SK-N-SH (cell line): ENCODE results near the gene MAGEB4. TPM values are rescaled to one million over a fixed set of nuclear protein-coding genes. Genes with fewer than 3 reads are reported as not detected.

Experiments
- CTCF ChIA-PET: fragments of 300-600, 350-600 bp; formaldehyde crosslinking; extraction: SDS; loops from one replicate; lab custom pipeline; 2021; lab: Yijun Ruan, JAX
- POLR2A ChIA-PET: fragments of 350-600 bp; sonication (Branson Sonifier 250); formaldehyde crosslinking; extraction: SDS; loops from one replicate; lab custom pipeline; 2020; ENCODE audit warnings: antibody characterized with exemption, inconsistent platforms; lab: Yijun Ruan, JAX
- DNase-seq: peaks from one replicate; pipeline ENCODE4 v3.0.0; 2012
- H2AFZ ChIP-seq: fragments of 200-600 bp; sonication (generic); 2 replicates; pipeline ENCODE4 v1.8.1; 2016; ENCODE audit warnings: antibody characterized with exemption, mild to moderate bottlenecking, low read depth
- H3F3A ChIP-seq: fragments of 200-600 bp; sonication (generic); replicated peaks from 2 replicates; pipeline ENCODE3; 2016; ENCODE audit warnings: antibody characterized with exemption, mild to moderate bottlenecking; ENCODE audit not compliant: insufficient read depth
- H3K27ac ChIP-seq, 2 experiments: fragments of 200-500 bp in 1 of 2; fragments of 200-600 bp in 1 of 2; sonication (Bioruptor generic) in 1 of 2; sonication (generic), shearing (Covaris generic) in 1 of 2; 2 replicates each; pipeline versions ENCODE4 v1.5.1 to v1.6.1; 2014 to 2016; ENCODE audit warnings: low read depth in 2 of 2, inconsistent platforms in 1 of 2, low read length in 1 of 2, mild to moderate bottlenecking in 1 of 2, mixed read lengths in 1 of 2
- H3K27me3 ChIP-seq: fragments of 200-600 bp; sonication (generic), shearing (Covaris generic); 2 replicates; pipeline ENCODE4 v1.6.1; 2016; ENCODE audit warnings: mixed run types; ENCODE audit not compliant: insufficient read depth
- H3K36me3 ChIP-seq, 2 experiments: fragments of 200-500 bp in 1 of 2; fragments of 200-600 bp in 1 of 2; sonication (Bioruptor generic) in 1 of 2; sonication (generic) in 1 of 2; replicated peaks in 1 of 2; 2 replicates each; pipeline versions ENCODE3 to v1.5.1; 2014 to 2016; ENCODE audit warnings: low read length in 1 of 2, mild to moderate bottlenecking in 1 of 2; ENCODE audit not compliant: insufficient read depth in 2 of 2, control insufficient read depth in 1 of 2
- H3K4me1 ChIP-seq, 2 experiments: fragments of 200-500 bp in 1 of 2; fragments of 200-600 bp in 1 of 2; sonication (Bioruptor generic) in 1 of 2; sonication (generic), shearing (Covaris generic) in 1 of 2; 2 replicates each; pipeline versions ENCODE4 v1.5.1 to v1.6.1; 2014 to 2016; ENCODE audit warnings: low read depth in 1 of 2, low read length in 1 of 2, mixed run types in 1 of 2; ENCODE audit not compliant: insufficient read depth in 2 of 2, control insufficient read depth in 1 of 2
- H3K4me2 ChIP-seq: fragments of 200-600 bp; sonication (generic), shearing (Covaris generic); 2 replicates; pipeline ENCODE4 v1.6.1; 2017; ENCODE audit warnings: mixed run types
- H3K4me3 ChIP-seq, 2 experiments: fragments of 200-500 bp in 1 of 2; fragments of 200-600 bp in 1 of 2; sonication (Bioruptor generic) in 1 of 2; sonication (generic), shearing (Covaris generic) in 1 of 2; 2 replicates each; pipeline versions ENCODE4 v1.5.1 to v1.8.1; 2014 to 2016; ENCODE audit warnings: low read depth in 2 of 2, inconsistent platforms in 1 of 2, low read length in 1 of 2, mild to moderate bottlenecking in 1 of 2, mixed read lengths in 1 of 2, moderate library complexity in 1 of 2
- H3K79me2 ChIP-seq: fragments of 200-600 bp; sonication (generic); 2 replicates; pipeline ENCODE4 v1.8.1; 2017; ENCODE audit warnings: mild to moderate bottlenecking; ENCODE audit not compliant: insufficient read depth
- H3K9ac ChIP-seq: fragments of 200-600 bp; sonication (generic); 2 replicates; pipeline ENCODE4 v1.6.1; 2017; ENCODE audit warnings: mixed run types
- H3K9me2 ChIP-seq: fragments of 200-600 bp; sonication (generic); 2 replicates; pipeline ENCODE4 v1.6.1; 2017; ENCODE audit warnings: mixed run types
- H3K9me3 ChIP-seq: fragments of 200-600 bp; sonication (generic); 2 replicates; pipeline ENCODE4 v1.6.1; 2017; ENCODE audit warnings: mixed run types, mild to moderate bottlenecking, moderate library complexity
- H4K20me1 ChIP-seq: fragments of 200-600 bp; sonication (generic); 2 replicates; pipeline ENCODE4 v1.6.1; 2017; ENCODE audit warnings: mild to moderate bottlenecking, mixed run types; ENCODE audit not compliant: insufficient read depth
- CHD2 ChIP-seq: fragments of 150-350 bp; IDR thresholded peaks from 2 replicates; pipeline ENCODE4 v1.6.1; 2018; ENCODE audit warnings: low read length; ENCODE audit not compliant: partially characterized antibody
- ELF1 ChIP-seq: IDR thresholded peaks from 2 replicates; pipeline ENCODE4 v1.4.0; 2012
- GABPA ChIP-seq: IDR thresholded peaks from 2 replicates; pipeline ENCODE4 v1.4.0; 2012; ENCODE audit warnings: low read depth, mild to moderate bottlenecking
- GATA2 ChIP-seq: sonication (generic); formaldehyde crosslinking; IDR thresholded peaks from 2 replicates; pipeline ENCODE4 v1.5.0; 2020; ENCODE audit warnings: mild to moderate bottlenecking, missing genetic modification reagents
- JUND ChIP-seq: IDR thresholded peaks from 2 replicates; pipeline ENCODE4 v1.4.0; 2012
- MEF2A ChIP-seq: IDR thresholded peaks from 2 replicates; pipeline ENCODE4 v1.4.0; 2012; ENCODE audit warnings: low read depth, borderline replicate concordance
- MXI1 ChIP-seq: IDR thresholded peaks from 2 replicates; pipeline ENCODE4 v1.6.1; 2012; ENCODE audit warnings: mild to moderate bottlenecking, low read depth, low read length, improper control_type of control experiment
- NFIC ChIP-seq: IDR thresholded peaks from 2 replicates; pipeline ENCODE4 v1.4.0; 2012; ENCODE audit warnings: borderline replicate concordance
- NRF1 ChIP-seq: IDR thresholded peaks from 2 replicates; pipeline ENCODE4 v1.6.1; 2012; ENCODE audit warnings: low read depth, mild to moderate bottlenecking, low read length
- POLR2AphosphoS5 ChIP-seq: IDR thresholded peaks from 2 replicates; pipeline ENCODE4 v1.6.1; 2012; ENCODE audit warnings: low read depth, low read length
- RAD21 ChIP-seq: IDR thresholded peaks from 2 replicates; pipeline ENCODE4 v1.6.1; 2012; ENCODE audit warnings: mild to moderate bottlenecking, low read length
- RCOR1 ChIP-seq: fragments of 150-350 bp; IDR thresholded peaks from 2 replicates; pipeline ENCODE4 v1.6.1; 2017; ENCODE audit warnings: antibody characterized with exemption, low read length
- RXRA ChIP-seq: IDR thresholded peaks from 2 replicates; pipeline ENCODE4 v1.4.0; 2012; ENCODE audit warnings: low read depth, mild to moderate bottlenecking, borderline replicate concordance
- SMC3 ChIP-seq: IDR thresholded peaks from 2 replicates; pipeline ENCODE4 v1.6.1; 2012; ENCODE audit warnings: low read depth, low read length, improper control_type of control experiment
- TAF1 ChIP-seq: IDR thresholded peaks from 2 replicates; pipeline ENCODE4 v1.6.1; 2012; ENCODE audit warnings: low read depth, mild to moderate bottlenecking, low read length, moderate library complexity, borderline replicate concordance
- TCF12 ChIP-seq: IDR thresholded peaks from 2 replicates; pipeline ENCODE4 v1.4.0; 2012
- TEAD4 ChIP-seq: IDR thresholded peaks from 2 replicates; pipeline ENCODE4 v1.4.0; 2012; ENCODE audit warnings: mild to moderate bottlenecking, borderline replicate concordance; ENCODE audit not compliant: insufficient read depth
- YY1 ChIP-seq: IDR thresholded peaks from 2 replicates; pipeline ENCODE4 v1.4.0; 2012; ENCODE audit warnings: low read depth, mild to moderate bottlenecking
- WGBS: methylation state at CpG from one replicate; pipeline ENCODE4 v1.1.6; 2017; ENCODE audit warnings: low lambda C conversion rate; 5-methylcytosine and 5-hydroxymethylcytosine counted together
- polyA plus RNA-seq, 3 experiments: library from polyadenylated mRNA; depleted of rRNA; stranded (reverse); fragments of >200 nt; gene quantifications; 2 replicates each; pipeline ENCODE4 v1.2.3, GENCODE V29; 2012
- TF ChIP-seq, protein P1 (sequence below): IDR thresholded peaks from 2 replicates; pipeline ENCODE4 v1.6.1; 2012; ENCODE audit warnings: mild to moderate bottlenecking, low read depth, low read length, moderate library complexity
- TF ChIP-seq, protein P2 (sequence below): IDR thresholded peaks from 2 replicates; pipeline ENCODE4; 2012
- TF ChIP-seq, protein P3 (sequence below): IDR thresholded peaks from 2 replicates; pipeline ENCODE4 v1.4.0; 2012; ENCODE audit warnings: low read depth
- TF ChIP-seq, protein P4 (sequence below): fragments of 150-350 bp; IDR thresholded peaks from 2 replicates; pipeline ENCODE4 v1.6.1; 2016; ENCODE audit warnings: mild to moderate bottlenecking, low read depth, low read length
- TF ChIP-seq, protein P5 (sequence below): IDR thresholded peaks from 2 replicates; pipeline ENCODE4 v1.4.0; 2012; ENCODE audit warnings: low read depth, borderline replicate concordance

MAGEB4 gene
- polyA plus RNA-seq, 1 of the 3 experiments (the other 2 are of a cell fraction) = not detected

DNA sequence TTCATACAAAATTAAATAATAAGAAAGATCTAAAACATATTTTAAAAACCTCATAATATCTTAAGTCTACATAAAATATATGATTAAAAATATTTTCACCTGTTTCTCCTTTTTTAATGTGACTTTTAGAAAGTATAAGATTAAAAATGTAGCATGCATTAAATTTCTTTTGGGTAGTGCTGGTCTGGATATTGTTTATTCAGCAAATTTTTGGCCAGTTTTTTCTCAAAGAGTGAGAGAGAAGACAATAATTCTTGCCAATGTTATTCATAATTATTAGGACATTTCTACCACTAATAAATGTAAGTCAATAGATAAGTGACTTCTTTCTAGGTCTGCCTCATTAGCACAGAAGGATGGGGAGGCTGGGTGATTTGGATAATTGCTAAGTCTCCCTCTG is 19.2 kb downstream of the MAGEB4 start:
- Histone ChIP-seq H3F3A (no peaks in the 10 kb centered on the region), H3K27me3 (no peaks in the 10 kb centered on the region; the same call in none of the 2 replicates), H3K4me3 (no peak overlapping the region), H3K4me1 (no peaks in the 10 kb centered on the region), H4K20me1 (no peaks in the 10 kb centered on the region), H3K27ac (no peak overlapping the region), H3K9me3 (no peaks in the 10 kb centered on the region), H2AFZ (no peak overlapping the region), H3K36me3 (no peaks in the 10 kb centered on the region), H3K9ac (no peak overlapping the region), H3K9me2 (no peaks in the 10 kb centered on the region), H3K79me2 (no peaks in the 10 kb centered on the region), H3K4me2 (no peak overlapping the region)
- ChIA-PET CTCF (no interaction called here), POLR2A (no interaction called here)
- no peak for TF ChIP-seq NFIC
- TF ChIP-seq, protein P1, sequence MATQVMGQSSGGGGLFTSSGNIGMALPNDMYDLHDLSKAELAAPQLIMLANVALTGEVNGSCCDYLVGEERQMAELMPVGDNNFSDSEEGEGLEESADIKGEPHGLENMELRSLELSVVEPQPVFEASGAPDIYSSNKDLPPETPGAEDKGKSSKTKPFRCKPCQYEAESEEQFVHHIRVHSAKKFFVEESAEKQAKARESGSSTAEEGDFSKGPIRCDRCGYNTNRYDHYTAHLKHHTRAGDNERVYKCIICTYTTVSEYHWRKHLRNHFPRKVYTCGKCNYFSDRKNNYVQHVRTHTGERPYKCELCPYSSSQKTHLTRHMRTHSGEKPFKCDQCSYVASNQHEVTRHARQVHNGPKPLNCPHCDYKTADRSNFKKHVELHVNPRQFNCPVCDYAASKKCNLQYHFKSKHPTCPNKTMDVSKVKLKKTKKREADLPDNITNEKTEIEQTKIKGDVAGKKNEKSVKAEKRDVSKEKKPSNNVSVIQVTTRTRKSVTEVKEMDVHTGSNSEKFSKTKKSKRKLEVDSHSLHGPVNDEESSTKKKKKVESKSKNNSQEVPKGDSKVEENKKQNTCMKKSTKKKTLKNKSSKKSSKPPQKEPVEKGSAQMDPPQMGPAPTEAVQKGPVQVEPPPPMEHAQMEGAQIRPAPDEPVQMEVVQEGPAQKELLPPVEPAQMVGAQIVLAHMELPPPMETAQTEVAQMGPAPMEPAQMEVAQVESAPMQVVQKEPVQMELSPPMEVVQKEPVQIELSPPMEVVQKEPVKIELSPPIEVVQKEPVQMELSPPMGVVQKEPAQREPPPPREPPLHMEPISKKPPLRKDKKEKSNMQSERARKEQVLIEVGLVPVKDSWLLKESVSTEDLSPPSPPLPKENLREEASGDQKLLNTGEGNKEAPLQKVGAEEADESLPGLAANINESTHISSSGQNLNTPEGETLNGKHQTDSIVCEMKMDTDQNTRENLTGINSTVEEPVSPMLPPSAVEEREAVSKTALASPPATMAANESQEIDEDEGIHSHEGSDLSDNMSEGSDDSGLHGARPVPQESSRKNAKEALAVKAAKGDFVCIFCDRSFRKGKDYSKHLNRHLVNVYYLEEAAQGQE = no peak
- TF ChIP-seq TCF12 = no peak
- TF ChIP-seq, protein P2, sequence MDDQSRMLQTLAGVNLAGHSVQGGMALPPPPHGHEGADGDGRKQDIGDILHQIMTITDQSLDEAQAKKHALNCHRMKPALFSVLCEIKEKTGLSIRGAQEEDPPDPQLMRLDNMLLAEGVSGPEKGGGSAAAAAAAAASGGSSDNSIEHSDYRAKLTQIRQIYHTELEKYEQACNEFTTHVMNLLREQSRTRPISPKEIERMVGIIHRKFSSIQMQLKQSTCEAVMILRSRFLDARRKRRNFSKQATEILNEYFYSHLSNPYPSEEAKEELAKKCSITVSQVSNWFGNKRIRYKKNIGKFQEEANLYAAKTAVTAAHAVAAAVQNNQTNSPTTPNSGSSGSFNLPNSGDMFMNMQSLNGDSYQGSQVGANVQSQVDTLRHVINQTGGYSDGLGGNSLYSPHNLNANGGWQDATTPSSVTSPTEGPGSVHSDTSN = no peak
- TF ChIP-seq NRF1 = no peak
- TF ChIP-seq, protein P3, sequence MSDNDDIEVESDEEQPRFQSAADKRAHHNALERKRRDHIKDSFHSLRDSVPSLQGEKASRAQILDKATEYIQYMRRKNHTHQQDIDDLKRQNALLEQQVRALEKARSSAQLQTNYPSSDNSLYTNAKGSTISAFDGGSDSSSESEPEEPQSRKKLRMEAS = no peak
- no peak for TF ChIP-seq ELF1
- no peak for TF ChIP-seq RCOR1
- DNase-seq = no peak

DNA sequence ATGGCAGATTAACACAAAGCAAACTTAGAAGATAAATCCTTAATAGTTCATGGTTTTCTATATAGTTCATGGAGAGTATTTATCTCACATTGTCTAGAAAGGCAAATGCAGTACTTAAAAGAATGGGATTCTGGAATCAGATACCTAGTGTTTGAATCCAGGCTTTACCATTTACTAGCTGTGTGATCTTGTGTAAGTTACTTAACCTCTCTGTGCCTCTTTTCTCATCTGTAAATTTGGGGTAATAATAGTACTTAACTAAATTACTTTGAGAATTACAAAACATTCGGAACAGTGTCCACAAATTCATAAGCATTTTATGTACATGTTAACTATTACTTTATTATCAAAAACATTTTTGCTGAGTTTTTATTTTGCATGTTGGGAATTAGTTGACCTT is 21.0 kb downstream of the MAGEB4 start:
- Histone ChIP-seq H3K4me1 (no peaks in the 10 kb centered on the region), H4K20me1 (no peaks in the 10 kb centered on the region), H3K36me3 (no peaks in the 10 kb centered on the region), H3K9me3 (no peaks in the 10 kb centered on the region), H3K4me2 (no peak overlapping the region), H3K4me3 (no peak overlapping the region), H3K27me3 (no peaks in the 10 kb centered on the region; the same call in 1 of the 2 replicates), H3K79me2 (no peaks in the 10 kb centered on the region), H3K27ac (no peak overlapping the region), H3F3A (no peaks in the 10 kb centered on the region), H2AFZ (no peak overlapping the region), H3K9ac (no peak overlapping the region), H3K9me2 (no peaks in the 10 kb centered on the region)
- ChIA-PET CTCF (no interaction called here), POLR2A (no interaction called here)
- WGBS = 2% methylated on average over 1 of the region's 1 CpG
- DNase-seq = no peak
- TF ChIP-seq RAD21 = no peak
- TF ChIP-seq, protein P3 = no peak
- TF ChIP-seq GATA2 (CRISPR knock-in tag) = no peak
- no peak for TF ChIP-seq MEF2A
- TF ChIP-seq TCF12 = no peak
- TF ChIP-seq TEAD4 = no peak
- TF ChIP-seq TAF1 = no peak
- TF ChIP-seq RXRA = no peak
- no peak for TF ChIP-seq ELF1
- TF ChIP-seq, protein P4, sequence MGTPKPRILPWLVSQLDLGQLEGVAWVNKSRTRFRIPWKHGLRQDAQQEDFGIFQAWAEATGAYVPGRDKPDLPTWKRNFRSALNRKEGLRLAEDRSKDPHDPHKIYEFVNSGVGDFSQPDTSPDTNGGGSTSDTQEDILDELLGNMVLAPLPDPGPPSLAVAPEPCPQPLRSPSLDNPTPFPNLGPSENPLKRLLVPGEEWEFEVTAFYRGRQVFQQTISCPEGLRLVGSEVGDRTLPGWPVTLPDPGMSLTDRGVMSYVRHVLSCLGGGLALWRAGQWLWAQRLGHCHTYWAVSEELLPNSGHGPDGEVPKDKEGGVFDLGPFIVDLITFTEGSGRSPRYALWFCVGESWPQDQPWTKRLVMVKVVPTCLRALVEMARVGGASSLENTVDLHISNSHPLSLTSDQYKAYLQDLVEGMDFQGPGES = no peak
- TF ChIP-seq, protein P5, sequence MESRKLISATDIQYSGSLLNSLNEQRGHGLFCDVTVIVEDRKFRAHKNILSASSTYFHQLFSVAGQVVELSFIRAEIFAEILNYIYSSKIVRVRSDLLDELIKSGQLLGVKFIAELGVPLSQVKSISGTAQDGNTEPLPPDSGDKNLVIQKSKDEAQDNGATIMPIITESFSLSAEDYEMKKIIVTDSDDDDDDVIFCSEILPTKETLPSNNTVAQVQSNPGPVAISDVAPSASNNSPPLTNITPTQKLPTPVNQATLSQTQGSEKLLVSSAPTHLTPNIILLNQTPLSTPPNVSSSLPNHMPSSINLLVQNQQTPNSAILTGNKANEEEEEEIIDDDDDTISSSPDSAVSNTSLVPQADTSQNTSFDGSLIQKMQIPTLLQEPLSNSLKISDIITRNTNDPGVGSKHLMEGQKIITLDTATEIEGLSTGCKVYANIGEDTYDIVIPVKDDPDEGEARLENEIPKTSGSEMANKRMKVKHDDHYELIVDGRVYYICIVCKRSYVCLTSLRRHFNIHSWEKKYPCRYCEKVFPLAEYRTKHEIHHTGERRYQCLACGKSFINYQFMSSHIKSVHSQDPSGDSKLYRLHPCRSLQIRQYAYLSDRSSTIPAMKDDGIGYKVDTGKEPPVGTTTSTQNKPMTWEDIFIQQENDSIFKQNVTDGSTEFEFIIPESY = no peak
- no peak for TF ChIP-seq POLR2AphosphoS5
- TF ChIP-seq SMC3 = no peak
- TF ChIP-seq YY1 = no peak
- TF ChIP-seq CHD2 = no peak
- TF ChIP-seq GABPA = no peak
- no peak for TF ChIP-seq MXI1
- TF ChIP-seq JUND = no peak
